ENCODE measurements around the gene SLC38A10.
A peak's percentile ranks its signal among the peaks of the same experiment; 100 is the strongest.

Gene SLC38A10

GRCh38 chr17:81221371-81221841 is 73.7 kb downstream of the SLC38A10 start:
- Histone ChIP-seq H3K36me3 (ENCODE audit: control insufficient read depth, insufficient read depth, low read length) (peaks cover 3% of the 10 kb centered on the region), H3K4me3 (ENCODE audit: low read length) (peak overlapping the region; percentile 73), H3K4me1 (ENCODE audit: control insufficient read depth, insufficient read depth, low read length) (peaks cover 8% of the 10 kb centered on the region), H3K27ac (ENCODE audit: low read depth, low read length) (no peak overlapping the region), H3K9ac (ENCODE audit: low read length) (no peak overlapping the region), H3K27me3 (ENCODE audit: control insufficient read depth, insufficient read depth, low read length) (no peaks in the 10 kb centered on the region)

GRCh38 chr17:81219476-81220180 is 75.5 kb downstream of the SLC38A10 start:
- H3K27me3 ChIP-seq (ENCODE audit: control insufficient read depth, insufficient read depth, low read length): no peaks in the 10 kb centered on the region
- H3K27ac ChIP-seq (ENCODE audit: low read depth, low read length): no peak overlapping the region
- no peak overlapping the region for H3K4me3 ChIP-seq (ENCODE audit: low read length)
- H3K9ac ChIP-seq (ENCODE audit: low read length): no peak overlapping the region
- H3K4me1 ChIP-seq (ENCODE audit: control insufficient read depth, insufficient read depth, low read length): peaks cover 8% of the 10 kb centered on the region
- peaks cover 3% of the 10 kb centered on the region for H3K36me3 ChIP-seq (ENCODE audit: control insufficient read depth, insufficient read depth, low read length)

GRCh38 chr17:81218991-81219390 is 76.1 kb downstream of the SLC38A10 start:
- no peaks in the 10 kb centered on the region for H3K27me3 ChIP-seq (ENCODE audit: control insufficient read depth, insufficient read depth, low read length)
- peaks cover 3% of the 10 kb centered on the region for H3K36me3 ChIP-seq (ENCODE audit: control insufficient read depth, insufficient read depth, low read length)
- no peak overlapping the region for H3K27ac ChIP-seq (ENCODE audit: low read depth, low read length)
- H3K4me1 ChIP-seq (ENCODE audit: control insufficient read depth, insufficient read depth, low read length): peaks cover 8% of the 10 kb centered on the region
- no peak overlapping the region for H3K4me3 ChIP-seq (ENCODE audit: low read length)
- H3K9ac ChIP-seq (ENCODE audit: low read length): no peak overlapping the region

GRCh38 chr17:81218459-81218858 is 76.6 kb downstream of the SLC38A10 start:
- Histone ChIP-seq H3K27ac (ENCODE audit: low read depth, low read length) (no peak overlapping the region), H3K36me3 (ENCODE audit: control insufficient read depth, insufficient read depth, low read length) (peaks cover 3% of the 10 kb centered on the region), H3K9ac (ENCODE audit: low read length) (no peak overlapping the region), H3K27me3 (ENCODE audit: control insufficient read depth, insufficient read depth, low read length) (no peaks in the 10 kb centered on the region), H3K4me3 (ENCODE audit: low read length) (no peak overlapping the region), H3K4me1 (ENCODE audit: control insufficient read depth, insufficient read depth, low read length) (peaks cover 8% of the 10 kb centered on the region)

- Histone ChIP-seq H3K4me1 (ENCODE audit: control insufficient read depth, insufficient read depth, low read length) (peaks cover 6% of the 10 kb centered on the region), H3K27ac (ENCODE audit: low read depth, low read length) (no peak overlapping the region), H3K27me3 (ENCODE audit: control insufficient read depth, insufficient read depth, low read length) (no peaks in the 10 kb centered on the region), H3K9ac (ENCODE audit: low read length) (no peak overlapping the region), H3K4me3 (ENCODE audit: low read length) (no peak overlapping the region), H3K36me3 (ENCODE audit: control insufficient read depth, insufficient read depth, low read length) (peaks cover 3% of the 10 kb centered on the region)
These were observed 77.6 kb downstream of the SLC38A10 start for GRCh38 chr17:81217491-81217890.

GRCh38 chr17:81213978-81214377 is 81.1 kb downstream of the SLC38A10 start:
- Histone ChIP-seq H3K27me3 (ENCODE audit: control insufficient read depth, insufficient read depth, low read length) (no peaks in the 10 kb centered on the region), H3K4me1 (ENCODE audit: control insufficient read depth, insufficient read depth, low read length) (no peaks in the 10 kb centered on the region), H3K4me3 (ENCODE audit: low read length) (no peak overlapping the region), H3K27ac (ENCODE audit: low read depth, low read length) (no peak overlapping the region), H3K36me3 (ENCODE audit: control insufficient read depth, insufficient read depth, low read length) (no peaks in the 10 kb centered on the region), H3K9ac (ENCODE audit: low read length) (no peak overlapping the region)

- no peak overlapping the region for H3K4me3 ChIP-seq (ENCODE audit: low read length)
- peaks cover 4% of the 10 kb centered on the region for H3K36me3 ChIP-seq (ENCODE audit: control insufficient read depth, insufficient read depth, low read length)
- no peak overlapping the region for H3K27ac ChIP-seq (ENCODE audit: low read depth, low read length)
- H3K9ac ChIP-seq (ENCODE audit: low read length): no peak overlapping the region
- H3K27me3 ChIP-seq (ENCODE audit: control insufficient read depth, insufficient read depth, low read length): no peaks in the 10 kb centered on the region
- H3K4me1 ChIP-seq (ENCODE audit: control insufficient read depth, insufficient read depth, low read length): no peaks in the 10 kb centered on the region
These were observed 82.7 kb downstream of the SLC38A10 start for GRCh38 chr17:81212365-81212764.

DNA sequence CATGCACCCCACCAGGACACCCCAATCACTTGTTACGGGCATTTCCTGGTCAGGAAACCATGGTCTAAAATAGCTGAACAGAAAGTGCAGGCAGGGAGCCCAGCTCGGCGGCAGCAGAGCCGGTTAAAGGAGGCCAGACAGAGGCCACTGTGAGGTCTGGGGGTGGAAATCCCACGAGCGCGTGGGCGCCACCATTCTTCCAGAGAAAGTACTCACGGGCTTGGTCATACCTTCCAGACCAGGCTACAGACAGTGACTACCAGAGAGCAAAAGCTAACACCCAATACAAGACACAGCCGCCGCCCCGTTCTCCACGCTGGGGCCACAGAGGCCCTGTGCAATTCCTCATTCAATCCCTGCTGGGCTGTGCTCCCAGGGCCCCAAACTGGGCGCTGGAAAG is 84.2 kb downstream of the SLC38A10 start:
- Histone ChIP-seq H3K27ac (ENCODE audit: low read depth, low read length) (no peak overlapping the region), H3K4me1 (ENCODE audit: control insufficient read depth, insufficient read depth, low read length) (no peaks in the 10 kb centered on the region), H3K9ac (ENCODE audit: low read length) (no peak overlapping the region), H3K4me3 (ENCODE audit: low read length) (no peak overlapping the region), H3K27me3 (ENCODE audit: control insufficient read depth, insufficient read depth, low read length) (no peaks in the 10 kb centered on the region), H3K36me3 (ENCODE audit: control insufficient read depth, insufficient read depth, low read length) (peaks cover 4% of the 10 kb centered on the region)

- H3K4me1 ChIP-seq (ENCODE audit: control insufficient read depth, insufficient read depth, low read length): no peaks in the 10 kb centered on the region
- no peak overlapping the region for H3K9ac ChIP-seq (ENCODE audit: low read length)
- no peak overlapping the region for H3K4me3 ChIP-seq (ENCODE audit: low read length)
- H3K36me3 ChIP-seq (ENCODE audit: control insufficient read depth, insufficient read depth, low read length): peaks cover 4% of the 10 kb centered on the region
- no peak overlapping the region for H3K27ac ChIP-seq (ENCODE audit: low read depth, low read length)
- H3K27me3 ChIP-seq (ENCODE audit: control insufficient read depth, insufficient read depth, low read length): no peaks in the 10 kb centered on the region
These were observed 84.6 kb downstream of the SLC38A10 start for GRCh38 chr17:81210466-81210865.

GRCh38 chr17:81209141-81209540 is 86.0 kb downstream of the SLC38A10 start:
- no peaks in the 10 kb centered on the region for H3K4me1 ChIP-seq (ENCODE audit: control insufficient read depth, insufficient read depth, low read length)
- no peak overlapping the region for H3K27ac ChIP-seq (ENCODE audit: low read depth, low read length)
- no peaks in the 10 kb centered on the region for H3K27me3 ChIP-seq (ENCODE audit: control insufficient read depth, insufficient read depth, low read length)
- H3K9ac ChIP-seq (ENCODE audit: low read length): no peak overlapping the region
- peaks cover 4% of the 10 kb centered on the region for H3K36me3 ChIP-seq (ENCODE audit: control insufficient read depth, insufficient read depth, low read length)
- H3K4me3 ChIP-seq (ENCODE audit: low read length): no peak overlapping the region

DNA sequence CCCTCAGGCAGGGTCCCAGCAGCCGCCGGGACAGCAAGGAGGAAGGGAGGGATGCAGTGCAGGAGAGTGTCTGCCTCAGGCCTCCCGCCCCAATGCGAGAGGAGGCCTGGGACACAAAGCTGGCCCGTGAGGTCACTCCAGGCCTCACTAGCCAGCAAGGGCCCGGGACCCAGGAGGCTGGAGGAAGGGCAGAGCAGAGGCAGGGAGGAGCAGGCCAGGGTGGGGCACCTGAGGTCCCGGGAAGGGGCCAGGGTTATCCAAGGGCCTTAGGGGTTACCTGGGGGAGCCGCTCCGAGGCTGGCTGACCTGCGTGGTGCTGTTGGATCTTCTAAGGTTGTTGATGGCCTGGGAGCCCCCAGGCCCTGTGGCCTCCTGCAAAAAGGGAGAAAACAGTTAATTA is 86.5 kb downstream of the SLC38A10 start:
- Histone ChIP-seq H3K9ac (ENCODE audit: low read length) (no peak overlapping the region), H3K4me1 (ENCODE audit: control insufficient read depth, insufficient read depth, low read length) (no peaks in the 10 kb centered on the region), H3K27ac (ENCODE audit: low read depth, low read length) (no peak overlapping the region), H3K27me3 (ENCODE audit: control insufficient read depth, insufficient read depth, low read length) (no peaks in the 10 kb centered on the region), H3K36me3 (ENCODE audit: control insufficient read depth, insufficient read depth, low read length) (peaks cover 4% of the 10 kb centered on the region), H3K4me3 (ENCODE audit: low read length) (no peak overlapping the region)

- Histone ChIP-seq H3K9ac (ENCODE audit: low read length) (no peak overlapping the region), H3K36me3 (ENCODE audit: control insufficient read depth, insufficient read depth, low read length) (peaks cover 4% of the 10 kb centered on the region), H3K4me3 (ENCODE audit: low read length) (no peak overlapping the region), H3K4me1 (ENCODE audit: control insufficient read depth, insufficient read depth, low read length) (no peaks in the 10 kb centered on the region), H3K27me3 (ENCODE audit: control insufficient read depth, insufficient read depth, low read length) (no peaks in the 10 kb centered on the region), H3K27ac (ENCODE audit: low read depth, low read length) (no peak overlapping the region)
These were observed 87.2 kb downstream of the SLC38A10 start for GRCh38 chr17:81207610-81208581.

Data from rectal smooth muscle tissue (tissue), 1 donor.